CD14-positive monocyte (primary cell): ENCODE measurements around the gene CSF1R. TPM values are rescaled to one million over a fixed set of nuclear protein-coding genes. Genes with fewer than 3 reads are reported as not detected.
A peak's percentile ranks its signal among the peaks of the same experiment; 100 is the strongest.

Experiments
- DNase-seq, 3 donors: peaks; one replicate each; pipeline ENCODE4 v3.0.0-alpha.2; 2011 to 2022
- H2AFZ ChIP-seq: 2 replicates; pipeline ENCODE4 v1.6.0; 2012; ENCODE audit warnings: mild to moderate bottlenecking, low read depth, low read length, inconsistent platforms; ENCODE audit not compliant: insufficient read depth, poor library complexity, severe bottlenecking
- H3K27ac ChIP-seq, 2 donors: 1 replicate in 1 of 2; 2 replicates in 1 of 2; pipeline ENCODE4 v1.5.1; 2012 to 2013; ENCODE audit warnings: low read length in 2 of 2, control low read depth in 1 of 2, inconsistent platforms in 1 of 2, low read depth in 1 of 2, mild to moderate bottlenecking in 1 of 2
- H3K27me3 ChIP-seq, 2 donors: one replicate each; pipeline versions ENCODE4 v1.6.0 to v1.6.1; 2011 to 2013; ENCODE audit warnings: low read length in 2 of 2; ENCODE audit not compliant: control insufficient read depth in 2 of 2, insufficient read depth in 2 of 2
- H3K36me3 ChIP-seq, 2 donors: replicated peaks in 1 of 2; 1 replicate in 1 of 2; 2 replicates in 1 of 2; pipeline versions ENCODE4 v1.5.1 to v1.6.1; 2012 to 2013; ENCODE audit warnings: low read length in 2 of 2, control low read depth in 1 of 2, inconsistent platforms in 1 of 2, mild to moderate bottlenecking in 1 of 2; ENCODE audit not compliant: insufficient read depth in 2 of 2, control insufficient read depth in 1 of 2
- H3K4me1 ChIP-seq, 2 donors: 1 replicate in 1 of 2; 2 replicates in 1 of 2; pipeline versions ENCODE4 v1.5.1 to v1.6.1; 2012 to 2013; ENCODE audit warnings: low read length in 2 of 2, control low read depth in 1 of 2, inconsistent platforms in 1 of 2, mild to moderate bottlenecking in 1 of 2, moderate library complexity in 1 of 2; ENCODE audit not compliant: insufficient read depth in 2 of 2, control insufficient read depth in 1 of 2
- H3K4me2 ChIP-seq: replicated peaks from 2 replicates; pipeline ENCODE3; 2012; ENCODE audit warnings: low read length, moderate library complexity, mild to moderate bottlenecking; ENCODE audit not compliant: poor library complexity, severe bottlenecking; ENCODE audit errors: extremely low read depth
- H3K4me3 ChIP-seq, 3 experiments: fragments of 200-600 bp in 1 of 3; sonication (generic) in 1 of 3; replicated peaks in 1 of 3; 1 replicate in 2 of 3; 2 replicates in 1 of 3; pipeline ENCODE4 v1.5.1; 2011 to 2013; ENCODE audit warnings: low read length in 3 of 3, mild to moderate bottlenecking in 3 of 3, control low read depth in 2 of 3, low read depth in 2 of 3, inconsistent platforms in 1 of 3, moderate library complexity in 1 of 3
- H3K79me2 ChIP-seq: 2 replicates; pipeline ENCODE4 v1.6.0; 2012; ENCODE audit warnings: mild to moderate bottlenecking, control low read depth, inconsistent platforms, low read length, moderate library complexity; ENCODE audit not compliant: insufficient read depth
- H3K9ac ChIP-seq: 2 replicates; pipeline ENCODE4 v1.6.0; 2017; ENCODE audit warnings: low read length, mild to moderate bottlenecking; ENCODE audit not compliant: insufficient read depth, poor library complexity, severe bottlenecking
- H3K9me3 ChIP-seq, 2 donors: replicated peaks in 1 of 2; 1 replicate in 1 of 2; 2 replicates in 1 of 2; pipeline versions ENCODE4 v1.5.1 to v1.6.1; 2012 to 2013; ENCODE audit warnings: low read length in 2 of 2, control low read depth in 1 of 2; ENCODE audit not compliant: control insufficient read depth in 1 of 2, insufficient read depth in 1 of 2
- H4K20me1 ChIP-seq: 2 replicates; pipeline ENCODE4 v1.6.0; 2012; ENCODE audit warnings: mild to moderate bottlenecking, low read length, control low read depth, moderate library complexity; ENCODE audit not compliant: insufficient read depth
- H3K27ac Mint-ChIP-seq, 7 donors: one replicate each; pipeline ENCODE4 v1.8.0; 2020; ENCODE audit warnings: mild to moderate bottlenecking in 7 of 7, mixed read lengths in 7 of 7, moderate library complexity in 6 of 7, inconsistent platforms in 2 of 7
- H3K27me3 Mint-ChIP-seq, 3 donors: one replicate each; pipeline ENCODE4 v1.8.0; 2021 to 2022; ENCODE audit warnings: low read depth in 3 of 3, mild to moderate bottlenecking in 3 of 3, mixed read lengths in 3 of 3, moderate library complexity in 3 of 3, inconsistent platforms in 1 of 3
- H3K36me3 Mint-ChIP-seq, 2 donors: one replicate each; pipeline ENCODE4 v1.8.0; 2020; ENCODE audit warnings: mixed read lengths in 2 of 2, inconsistent platforms in 1 of 2, mild to moderate bottlenecking in 1 of 2
- H3K4me1 Mint-ChIP-seq: one replicate; pipeline ENCODE4 v1.8.0; 2020; ENCODE audit warnings: mild to moderate bottlenecking, mixed read lengths
- H3K4me3 Mint-ChIP-seq, 2 donors: one replicate each; pipeline ENCODE4 v1.8.0; 2020; ENCODE audit warnings: mild to moderate bottlenecking in 2 of 2, mixed read lengths in 2 of 2, moderate library complexity in 1 of 2
- H3K9me3 Mint-ChIP-seq, 7 donors: one replicate each; pipeline ENCODE4 v1.8.0; 2020 to 2022; ENCODE audit warnings: mixed read lengths in 7 of 7, mild to moderate bottlenecking in 6 of 7, moderate library complexity in 6 of 7, inconsistent platforms in 2 of 7
- WGBS: methylation state at CpG from one replicate; pipeline ENCODE4 v1.1.5; 2013; ENCODE audit warnings: missing lambda C conversion rate; ENCODE audit not compliant: insufficient coverage; 5-methylcytosine and 5-hydroxymethylcytosine counted together
- intact Hi-C, 2 donors: fragments of 100-400 bp; cut with micrococcal nuclease; formaldehyde crosslinking; loops; one replicate each; pipeline versions ENCODE4 v1.15.0 to v1.15.1; 2023
- polyA plus RNA-seq, 3 donors: library from polyadenylated mRNA; depleted of rRNA in 1 of 3; unstranded in 2 of 3; stranded (reverse) in 1 of 3; fragments of 300-500 nt in 2 of 3; fragments of >200 nt in 1 of 3; fragmentation: Illumina TruSeq in 2 of 3; gene quantifications; 1 replicate in 2 of 3; 2 replicates in 1 of 3; pipeline ENCODE4 v1.2.3, GENCODE V29; 2012 to 2021
- TF ChIP-seq, protein P1 (sequence below): fragments of 200-600 bp; IDR thresholded peaks from one replicate; pipeline ENCODE4 v1.8.0; 2022; ENCODE audit warnings: antibody characterized with exemption, mild to moderate bottlenecking

Gene CSF1R
- polyA plus RNA-seq, 3 donors, result 180 to 332 (median 242) TPM

DNA sequence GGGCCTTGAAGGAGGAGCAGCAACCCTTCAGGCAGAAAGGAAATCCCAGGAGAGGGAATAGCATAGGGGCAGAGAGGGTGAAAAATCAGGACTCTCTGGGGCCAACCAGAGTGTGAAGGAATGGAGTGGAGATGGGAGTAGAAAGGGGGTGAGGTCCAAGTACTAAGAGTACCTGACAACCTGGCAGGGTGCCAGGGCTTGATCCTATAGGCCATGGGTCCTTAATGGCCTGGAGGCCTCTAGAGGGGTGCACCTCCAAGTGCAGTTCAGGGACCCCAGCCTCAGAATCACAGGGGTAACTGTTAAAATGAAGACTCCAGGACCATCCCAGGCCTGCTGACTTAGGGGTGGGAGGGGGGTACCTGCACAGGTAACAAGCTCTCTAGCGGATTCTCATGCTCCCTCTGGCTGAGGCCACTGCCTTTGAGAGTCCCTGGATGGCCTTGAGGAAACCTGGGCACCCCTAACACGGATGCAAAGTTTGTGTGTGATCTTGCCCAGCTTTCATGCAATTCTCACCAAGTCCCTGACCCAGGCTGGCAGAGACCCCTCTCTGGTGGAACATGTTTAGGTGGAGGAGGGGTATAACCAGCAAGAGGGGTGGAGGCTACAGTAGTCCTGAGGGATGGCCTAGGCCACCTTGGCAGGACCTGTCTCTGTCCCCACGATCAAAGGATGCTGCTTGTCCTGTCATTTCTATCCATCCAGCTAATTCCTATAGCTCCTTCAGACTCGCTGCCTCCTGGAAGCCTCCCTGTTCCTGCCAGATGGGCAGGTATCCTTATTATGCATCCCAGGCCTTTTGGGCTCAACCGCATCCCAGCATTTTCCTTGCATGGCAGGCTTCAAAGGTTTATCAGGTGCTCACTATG lies 17.6 kb upstream of the CSF1R start:
- Mint-ChIP-seq H3K9me3 (no peaks in the 10 kb centered on the region), H3K27me3 (peaks cover 0 to 6% (median 1%) of the 10 kb centered on the region in 3 donors), H3K27ac (peak overlapping the region in 4 of 7 donors; percentile 27 to 83 (median 64)), H3K36me3 (no peaks in the 10 kb centered on the region), H3K4me1 (peaks cover 47% of the 10 kb centered on the region), H3K4me3 (no peak overlapping the region)
- Histone ChIP-seq H3K4me3 (no peak overlapping the region), H2AFZ (no peak overlapping the region), H3K79me2 (no peaks in the 10 kb centered on the region), H4K20me1 (no peaks in the 10 kb centered on the region), H3K9ac (no peak overlapping the region), H3K27ac (peak overlapping the region; percentile 47 to 54), H3K4me1 (peaks cover 43 to 48% of the 10 kb centered on the region in 2 donors), H3K36me3 (no peaks in the 10 kb centered on the region), H3K9me3 (no peaks in the 10 kb centered on the region), H3K27me3 (no peaks in the 10 kb centered on the region), H3K4me2 (no peak overlapping the region)
- TF ChIP-seq, protein P1, sequence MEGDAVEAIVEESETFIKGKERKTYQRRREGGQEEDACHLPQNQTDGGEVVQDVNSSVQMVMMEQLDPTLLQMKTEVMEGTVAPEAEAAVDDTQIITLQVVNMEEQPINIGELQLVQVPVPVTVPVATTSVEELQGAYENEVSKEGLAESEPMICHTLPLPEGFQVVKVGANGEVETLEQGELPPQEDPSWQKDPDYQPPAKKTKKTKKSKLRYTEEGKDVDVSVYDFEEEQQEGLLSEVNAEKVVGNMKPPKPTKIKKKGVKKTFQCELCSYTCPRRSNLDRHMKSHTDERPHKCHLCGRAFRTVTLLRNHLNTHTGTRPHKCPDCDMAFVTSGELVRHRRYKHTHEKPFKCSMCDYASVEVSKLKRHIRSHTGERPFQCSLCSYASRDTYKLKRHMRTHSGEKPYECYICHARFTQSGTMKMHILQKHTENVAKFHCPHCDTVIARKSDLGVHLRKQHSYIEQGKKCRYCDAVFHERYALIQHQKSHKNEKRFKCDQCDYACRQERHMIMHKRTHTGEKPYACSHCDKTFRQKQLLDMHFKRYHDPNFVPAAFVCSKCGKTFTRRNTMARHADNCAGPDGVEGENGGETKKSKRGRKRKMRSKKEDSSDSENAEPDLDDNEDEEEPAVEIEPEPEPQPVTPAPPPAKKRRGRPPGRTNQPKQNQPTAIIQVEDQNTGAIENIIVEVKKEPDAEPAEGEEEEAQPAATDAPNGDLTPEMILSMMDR, result no peak
- intact Hi-C loops, result no loop called here
- DNase-seq, result no peak
- WGBS, result 100% methylated on average over 4 of the region's 5 CpGs

DNA sequence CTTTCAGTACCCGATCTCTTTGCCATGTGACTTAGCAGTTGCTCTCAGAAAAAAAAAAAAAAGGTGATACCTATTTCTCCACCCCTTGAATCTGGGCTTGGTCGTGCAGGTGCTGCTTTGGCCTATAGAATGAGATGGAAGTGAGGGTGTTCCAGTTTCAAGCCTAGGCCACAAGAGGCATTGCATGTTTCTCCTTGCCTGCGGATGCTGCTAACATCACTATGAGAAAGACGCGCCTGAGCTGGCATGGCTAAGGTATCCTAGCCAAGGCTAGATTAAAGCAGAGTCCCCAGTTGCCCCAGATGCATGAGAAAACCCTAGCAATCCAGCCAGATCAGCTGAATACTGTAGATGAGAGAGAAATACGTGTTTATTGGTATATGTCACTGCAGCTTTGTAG lies 14.7 kb upstream of the CSF1R start:
- H3K4me3 ChIP-seq, result no peak overlapping the region
- H3K27ac Mint-ChIP-seq, result no peak overlapping the region

More for the DNA sequence above, 14.7 kb upstream of the CSF1R start:
- intact Hi-C loops, result no loop called here
- Mint-ChIP-seq H3K9me3 (no peaks in the 10 kb centered on the region), H3K36me3 (no peaks in the 10 kb centered on the region), H3K4me1 (peaks cover 25% of the 10 kb centered on the region), H3K27me3 (peaks cover 0 to 7% (median 1%) of the 10 kb centered on the region in 3 donors), H3K4me3 (no peak overlapping the region)
- Histone ChIP-seq H3K4me1 (peaks cover 19 to 21% of the 10 kb centered on the region in 2 donors), H3K36me3 (no peaks in the 10 kb centered on the region), H3K9ac (no peak overlapping the region), H3K79me2 (no peaks in the 10 kb centered on the region), H4K20me1 (no peaks in the 10 kb centered on the region), H3K9me3 (no peaks in the 10 kb centered on the region), H3K27ac (no peak overlapping the region), H2AFZ (no peak overlapping the region), H3K4me2 (no peak overlapping the region), H3K27me3 (no peaks in the 10 kb centered on the region)
- 100% methylated on average over 4 of the region's 6 CpGs for WGBS
- TF ChIP-seq, protein P1, result no peak
- DNase-seq, result no peak
